Mononuclear cell (primary cell): ENCODE measurements around the gene ZNF391. TPM values are rescaled to one million over a fixed set of nuclear protein-coding genes. Genes with fewer than 3 reads are reported as not detected.

Experiments used
- H3K27me3 ChIP-seq: 2 replicates; pipeline ENCODE4 v1.6.0; 2011; ENCODE audit warnings: low read length, control low read depth; ENCODE audit not compliant: insufficient read depth
- H3K4me1 ChIP-seq: 2 replicates; pipeline ENCODE4 v1.5.1; 2011; ENCODE audit warnings: mild to moderate bottlenecking, low read length, control low read depth; ENCODE audit not compliant: insufficient read depth
- H3K4me3 ChIP-seq: 2 replicates; pipeline ENCODE4 v1.5.1; 2011; ENCODE audit warnings: mild to moderate bottlenecking, low read length, moderate library complexity
- H3K9me3 ChIP-seq: 2 replicates; pipeline ENCODE4 v1.5.1; 2011; ENCODE audit warnings: low read depth, mild to moderate bottlenecking, control low read depth, low read length
- total RNA-seq: library from RNA; depleted of rRNA; stranded (reverse); fragments of >200 nt; gene quantifications from one replicate; pipeline ENCODE4 v1.2.3, GENCODE V29; 2012

Gene ZNF391
- total RNA-seq, 1 donor = 0.84 TPM

- H3K4me1 ChIP-seq = no peaks in the 10 kb centered on the region
- peaks cover 36% of the 10 kb centered on the region for H3K9me3 ChIP-seq
- H3K4me3 ChIP-seq = no peak overlapping the region
- no peaks in the 10 kb centered on the region for H3K27me3 ChIP-seq
Measured at GRCh38 chr6:27442932-27443331, 54.4 kb downstream of the ZNF391 start.

- no peaks in the 10 kb centered on the region for H3K4me1 ChIP-seq
- H3K4me3 ChIP-seq = no peak overlapping the region
- no peaks in the 10 kb centered on the region for H3K27me3 ChIP-seq
- peaks cover 83% of the 10 kb centered on the region for H3K9me3 ChIP-seq
Measured at GRCh38 chr6:27448456-27448855, 59.9 kb downstream of the ZNF391 start.

- peaks cover 92% of the 10 kb centered on the region for H3K9me3 ChIP-seq
- no peaks in the 10 kb centered on the region for H3K27me3 ChIP-seq
- H3K4me1 ChIP-seq = no peaks in the 10 kb centered on the region
- no peak overlapping the region for H3K4me3 ChIP-seq
Measured at GRCh38 chr6:27451660-27452390, 63.3 kb downstream of the ZNF391 start.

- Histone ChIP-seq H3K4me1 (no peaks in the 10 kb centered on the region), H3K4me3 (no peak overlapping the region), H3K9me3 (peaks cover 99% of the 10 kb centered on the region), H3K27me3 (no peaks in the 10 kb centered on the region)
Measured at GRCh38 chr6:27452496-27452897, 63.9 kb downstream of the ZNF391 start.

Other genes starting within 250 kb of the ZNF391 start
- gene PRSS16, start 141.1 kb upstream of the ZNF391 start, total RNA-seq = 0.42 TPM
- gene POM121L2, start 76.5 kb upstream of the ZNF391 start, total RNA-seq = not detected
- gene ZNF184, start 84.3 kb downstream of the ZNF391 start, total RNA-seq = 16.0 TPM